OCI-LY3 (cell line): ENCODE data around the gene LIPE.

ENCODE experiments used
- H2AFZ ChIP-seq: fragments of 200-600, 300-600 bp; shearing (Covaris generic); 2 replicates; pipeline ENCODE4 v1.6.0; 2014; ENCODE audit warnings: antibody characterized with exemption, low read depth, low read length
- H3K27ac ChIP-seq: fragments of 200-600, 300-600 bp; sonication (generic); 2 replicates; pipeline ENCODE4 v1.5.1; 2014; ENCODE audit warnings: mild to moderate bottlenecking, low read length, moderate library complexity, mixed read lengths
- H3K27me3 ChIP-seq: fragments of 200-600, 300-600 bp; sonication (generic); 2 replicates; pipeline ENCODE4 v1.6.1; 2014; ENCODE audit warnings: low read depth, low read length, mixed read lengths
- H3K36me3 ChIP-seq: fragments of 200-600, 300-600 bp; sonication (generic); replicated peaks from 2 replicates; pipeline ENCODE3; 2014; ENCODE audit warnings: low read depth, low read length, mixed read lengths
- H3K4me1 ChIP-seq: fragments of 300-600, 200-600 bp; sonication (generic); 2 replicates; pipeline ENCODE4 v1.6.1; 2014; ENCODE audit warnings: low read length, mixed read lengths
- H3K4me2 ChIP-seq: fragments of 200-600, 300-600 bp; sonication (generic); 2 replicates; pipeline ENCODE4 v1.6.1; 2014; ENCODE audit warnings: low read length, mixed read lengths
- H3K4me3 ChIP-seq: fragments of 300-600, 200-600 bp; sonication (generic); 2 replicates; pipeline ENCODE4 v1.5.1; 2014; ENCODE audit warnings: antibody characterized with exemption, mild to moderate bottlenecking, low read length, moderate library complexity
- H3K79me2 ChIP-seq: fragments of 300-600, 200-600 bp; shearing (Covaris generic); 2 replicates; pipeline ENCODE4 v1.6.1; 2014; ENCODE audit warnings: mild to moderate bottlenecking, low read length, mixed read lengths
- H3K9ac ChIP-seq: fragments of 300-600, 200-600 bp; shearing (Covaris generic); 2 replicates; pipeline ENCODE4 v1.6.0; 2014; ENCODE audit warnings: mild to moderate bottlenecking, low read length, moderate library complexity
- H3K9me3 ChIP-seq: fragments of 200-600, 300-600 bp; shearing (Covaris generic); 2 replicates; pipeline ENCODE4 v1.6.1; 2014; ENCODE audit warnings: low read length, mixed read lengths; ENCODE audit not compliant: insufficient read depth
- H4K20me1 ChIP-seq: fragments of 200-600, 300-600 bp; sonication (generic); 2 replicates; pipeline ENCODE4 v1.6.1; 2016; ENCODE audit warnings: low read length, mixed read lengths; ENCODE audit not compliant: insufficient read depth
- CTCF ChIP-seq: fragments of 200-600, 300-600 bp; sonication (generic); IDR thresholded peaks from 2 replicates; pipeline ENCODE4 v1.5.1; 2014; ENCODE audit warnings: antibody characterized with exemption, low read length, low read depth
- EZH2phosphoT487 ChIP-seq: fragments of 200-600 bp; shearing (Covaris generic); IDR thresholded peaks from 2 replicates; pipeline ENCODE4 v1.6.1; 2018; ENCODE audit warnings: antibody characterized with exemption, mixed run types, low read depth

Gene LIPE

GRCh38 chr19:42392165-42392564 is 35.0 kb downstream of the LIPE start:
- Histone ChIP-seq H3K27me3 (peaks cover 22% of the 10 kb centered on the region), H3K27ac (no peak overlapping the region), H3K4me1 (peaks cover 8% of the 10 kb centered on the region), H3K36me3 (no peaks in the 10 kb centered on the region), H3K79me2 (no peaks in the 10 kb centered on the region; the same call in 1 of the 2 replicates), H3K9ac (no peak overlapping the region), H3K9me3 (no peaks in the 10 kb centered on the region), H2AFZ (no peak overlapping the region), H3K4me3 (no peak overlapping the region), H3K4me2 (no peak overlapping the region), H4K20me1 (no peaks in the 10 kb centered on the region)
- TF ChIP-seq EZH2phosphoT487 (no peak), CTCF (no peak)

GRCh38 chr19:42389899-42390298 is 37.3 kb downstream of the LIPE start, which contains the start of gene CNFN:
TSS of gene CNFN (minus strand) at chr19:42390297. CDS start at chr19:42389037, 1,260 bp downstream.
- no peaks in the 10 kb centered on the region for H3K9me3 ChIP-seq
- H3K36me3 ChIP-seq: no peaks in the 10 kb centered on the region
- TF ChIP-seq EZH2phosphoT487: no peak
- TF ChIP-seq CTCF: no peak
- no peak within 1 kb of the TSS for H2AFZ ChIP-seq
- H3K27me3 ChIP-seq: peaks cover 28% of the 10 kb centered on the region
- peaks cover 3% of the 10 kb centered on the region; the same call in 1 of the 2 replicates for H3K4me1 ChIP-seq
- H3K4me3 ChIP-seq: no peak within 1 kb of the TSS
- no peaks in the 10 kb centered on the region for H3K79me2 ChIP-seq
- H3K4me2 ChIP-seq: no peak within 1 kb of the TSS
- H3K9ac ChIP-seq: no peak within 1 kb of the TSS
- no peaks in the 10 kb centered on the region for H4K20me1 ChIP-seq
- H3K27ac ChIP-seq: no peak within 1 kb of the TSS

- no peaks in the 10 kb centered on the region for H3K9me3 ChIP-seq
- TF ChIP-seq EZH2phosphoT487: no peak
- TF ChIP-seq CTCF: no peak
- H3K27ac ChIP-seq: no peak overlapping the region
- H3K4me3 ChIP-seq: no peak overlapping the region
- H4K20me1 ChIP-seq: no peaks in the 10 kb centered on the region
- H3K27me3 ChIP-seq: peaks cover 28% of the 10 kb centered on the region
- H3K4me1 ChIP-seq: peaks cover 3% of the 10 kb centered on the region; the same call in 1 of the 2 replicates
- no peak overlapping the region for H3K4me2 ChIP-seq
- no peaks in the 10 kb centered on the region for H3K79me2 ChIP-seq
- no peak overlapping the region for H3K9ac ChIP-seq
- no peaks in the 10 kb centered on the region for H3K36me3 ChIP-seq
- no peak overlapping the region for H2AFZ ChIP-seq
Observed at GRCh38 chr19:42388851-42389489, 38.2 kb downstream of the LIPE start.

- H3K4me3 ChIP-seq: peak overlapping the region; percentile 76
- no peaks in the 10 kb centered on the region for H3K9me3 ChIP-seq
- H4K20me1 ChIP-seq: no peaks in the 10 kb centered on the region
- H3K9ac ChIP-seq: peak overlapping the region; percentile 37
- peak overlapping the region; percentile 87 for H2AFZ ChIP-seq
- H3K36me3 ChIP-seq: no peaks in the 10 kb centered on the region
- peaks cover 33% of the 10 kb centered on the region for H3K27me3 ChIP-seq
- TF ChIP-seq CTCF (peak; percentile 51), EZH2phosphoT487 (no peak)
- H3K27ac ChIP-seq: no peak overlapping the region
- H3K4me2 ChIP-seq: peak overlapping the region; percentile 75
- no peaks in the 10 kb centered on the region for H3K79me2 ChIP-seq
- peaks cover 3% of the 10 kb centered on the region; the same call in 1 of the 2 replicates for H3K4me1 ChIP-seq
Observed at GRCh38 chr19:42386974-42387707, 40.0 kb downstream of the LIPE start.
